Activated gamma-delta T cell treated with Interleukin-2 at 50 U/mL for 16 hours (primary cell): ENCODE measurements around the gene PRXL2B.
"Not testable (repeated sequence)": the region's sequence is repeated elsewhere in the genome, so short reads cannot be mapped to it uniquely, and the experiment has no call there.

Source experiments
- DNase-seq: peaks from one replicate; pipeline ENCODE4 v3.0.0-alpha.2; 2020

Gene PRXL2B

GRCh38 chr1:2564815-2565374, 21.7 kb upstream of the PRXL2B start:
- no peak for DNase-seq

- no peak for DNase-seq
Measured at GRCh38 chr1:2566101-2567045, 20.2 kb upstream of the PRXL2B start.

GRCh38 chr1:2567083-2567679, 19.4 kb upstream of the PRXL2B start:
- DNase-seq, result no peak

- not testable (repeated sequence) for DNase-seq
Measured at GRCh38 chr1:2568187-2568816, 18.3 kb upstream of the PRXL2B start.

GRCh38 chr1:2569060-2569459, 17.5 kb upstream of the PRXL2B start:
- no peak for DNase-seq

- not testable (repeated sequence) for DNase-seq
Measured at GRCh38 chr1:2569703-2570102, 16.9 kb upstream of the PRXL2B start.

- no peak for DNase-seq
Measured at GRCh38 chr1:2570332-2570731, 16.2 kb upstream of the PRXL2B start.

- DNase-seq, result no peak
Measured at GRCh38 chr1:2571348-2571747, 15.2 kb upstream of the PRXL2B start.

- DNase-seq, result no peak
Measured at GRCh38 chr1:2573250-2573920, 13.2 kb upstream of the PRXL2B start.

GRCh38 chr1:2574350-2574749, 12.2 kb upstream of the PRXL2B start:
- no peak for DNase-seq

GRCh38 chr1:2575801-2576663, 10.5 kb upstream of the PRXL2B start:
- no peak for DNase-seq

GRCh38 chr1:2577565-2578075, 9.0 kb upstream of the PRXL2B start:
- not testable (repeated sequence) for DNase-seq

- no peak for DNase-seq
Measured at GRCh38 chr1:2578758-2579118, 7.8 kb upstream of the PRXL2B start.

- no peak for DNase-seq
Measured at GRCh38 chr1:2580691-2581090, 5.9 kb upstream of the PRXL2B start.

GRCh38 chr1:2582391-2582790, 4.2 kb upstream of the PRXL2B start:
- DNase-seq, result no peak

- no peak for DNase-seq
Measured at GRCh38 chr1:2583331-2583791, 3.2 kb upstream of the PRXL2B start.

GRCh38 chr1:2583871-2584351, 2.7 kb upstream of the PRXL2B start:
- no peak for DNase-seq

GRCh38 chr1:2584686-2585317, 1.8 kb upstream of the PRXL2B start:
- DNase-seq, result no peak

GRCh38 chr1:2585318-2586092, 1.1 kb upstream of the PRXL2B start:
- peak; percentile 66 for DNase-seq
